HG02623 (cell line): Measurements from ENCODE around the gene DNAJC7.
"Not testable (repeated sequence)": the region's sequence is repeated elsewhere in the genome, so short reads cannot be mapped to it uniquely, and the experiment has no call there.

Source experiments
- ATAC-seq: cut with Tn5 transposase; IDR thresholded peaks from one replicate; pipeline ENCODE4 v1.9.1; 2021; ENCODE audit warnings: moderate library complexity; ENCODE audit not compliant: unreplicated experiment

Gene DNAJC7

DNA sequence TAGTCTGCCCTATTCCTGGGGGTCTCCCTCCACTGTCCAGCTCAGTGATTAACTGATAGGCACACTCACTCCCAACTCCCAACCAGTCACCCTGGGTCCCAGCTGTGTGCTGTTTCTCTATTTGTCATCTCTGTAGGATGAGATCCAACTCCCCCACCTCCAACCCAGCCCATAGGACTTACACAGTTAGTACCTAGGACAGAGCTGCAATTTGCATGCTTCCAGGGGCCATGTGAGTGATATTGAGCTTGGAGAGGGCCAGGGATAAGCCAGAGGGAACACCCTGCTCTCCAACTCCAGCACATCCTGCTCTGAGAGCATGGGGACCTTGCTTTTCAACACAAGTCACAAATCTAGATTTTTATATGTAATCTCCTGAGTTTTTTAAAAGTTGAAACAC lies 24.4 kb upstream of the DNAJC7 start:
- ATAC-seq, result no peak

DNA sequence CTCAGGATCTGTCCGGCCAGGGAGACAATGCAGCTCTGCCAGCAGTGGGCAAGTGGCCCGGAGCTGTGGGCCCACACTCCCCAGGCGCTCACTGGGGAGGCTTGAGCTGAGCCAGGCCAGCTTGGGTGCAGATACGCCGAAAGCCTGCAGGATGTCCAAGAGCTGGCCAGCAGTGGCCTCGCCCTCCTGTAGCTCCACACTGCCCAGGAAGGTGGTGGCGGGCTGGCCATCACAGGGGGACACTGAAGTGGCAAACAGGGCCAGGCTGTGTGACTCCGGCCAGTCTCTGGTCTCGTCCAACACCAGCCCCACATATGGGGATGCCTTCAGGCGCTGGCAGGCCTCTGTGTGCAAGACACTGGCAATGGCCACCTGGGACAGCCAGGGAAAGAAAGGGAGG lies 23.6 kb upstream of the DNAJC7 start:
- no peak for ATAC-seq

GRCh38 chr17:42039794-42040763 lies 22.8 kb upstream of the DNAJC7 start:
- ATAC-seq, result no peak

- no peak for ATAC-seq
Measured at GRCh38 chr17:42038221-42038973, 21.2 kb upstream of the DNAJC7 start.

GRCh38 chr17:42034059-42034458 lies 16.8 kb upstream of the DNAJC7 start:
- ATAC-seq, result no peak

DNA sequence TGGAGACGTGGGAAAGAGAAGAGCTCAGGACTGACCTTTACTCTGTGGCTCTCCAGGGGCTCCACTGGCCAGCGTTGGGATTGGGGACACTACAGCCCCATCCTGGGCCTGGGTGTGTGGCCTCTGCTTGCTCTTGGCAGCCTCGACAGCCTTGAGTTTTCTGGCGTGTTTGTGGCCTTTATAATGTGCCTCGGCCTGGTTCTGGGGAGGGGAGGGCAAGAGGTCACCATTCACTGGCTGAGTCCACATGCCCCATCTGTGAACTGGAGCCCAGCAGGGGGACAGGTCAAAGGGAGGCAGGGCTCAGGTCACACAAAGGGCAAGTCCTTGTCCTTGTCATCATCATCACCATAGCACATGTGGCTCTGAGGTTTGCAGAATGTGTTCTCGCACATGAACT lies 14.3 kb upstream of the DNAJC7 start:
- no peak for ATAC-seq

DNA sequence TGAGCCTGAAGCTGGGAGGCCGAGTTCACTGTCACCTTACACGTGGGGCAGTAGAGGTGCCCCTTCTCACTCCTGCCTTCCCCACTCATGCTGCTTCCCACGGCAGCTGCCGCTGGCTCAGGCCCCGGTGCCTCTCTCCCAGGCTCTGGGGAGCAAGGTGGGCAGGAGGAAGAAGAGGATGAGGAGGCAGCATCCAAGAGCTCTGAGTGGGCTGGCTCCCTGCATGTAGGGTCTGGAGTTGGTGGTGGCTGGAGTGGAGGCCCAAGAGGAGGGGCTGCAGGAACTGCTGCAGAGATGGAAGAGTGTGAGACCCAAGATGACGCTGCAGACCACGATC lies 11.5 kb upstream of the DNAJC7 start:
- ATAC-seq, result no peak

DNA sequence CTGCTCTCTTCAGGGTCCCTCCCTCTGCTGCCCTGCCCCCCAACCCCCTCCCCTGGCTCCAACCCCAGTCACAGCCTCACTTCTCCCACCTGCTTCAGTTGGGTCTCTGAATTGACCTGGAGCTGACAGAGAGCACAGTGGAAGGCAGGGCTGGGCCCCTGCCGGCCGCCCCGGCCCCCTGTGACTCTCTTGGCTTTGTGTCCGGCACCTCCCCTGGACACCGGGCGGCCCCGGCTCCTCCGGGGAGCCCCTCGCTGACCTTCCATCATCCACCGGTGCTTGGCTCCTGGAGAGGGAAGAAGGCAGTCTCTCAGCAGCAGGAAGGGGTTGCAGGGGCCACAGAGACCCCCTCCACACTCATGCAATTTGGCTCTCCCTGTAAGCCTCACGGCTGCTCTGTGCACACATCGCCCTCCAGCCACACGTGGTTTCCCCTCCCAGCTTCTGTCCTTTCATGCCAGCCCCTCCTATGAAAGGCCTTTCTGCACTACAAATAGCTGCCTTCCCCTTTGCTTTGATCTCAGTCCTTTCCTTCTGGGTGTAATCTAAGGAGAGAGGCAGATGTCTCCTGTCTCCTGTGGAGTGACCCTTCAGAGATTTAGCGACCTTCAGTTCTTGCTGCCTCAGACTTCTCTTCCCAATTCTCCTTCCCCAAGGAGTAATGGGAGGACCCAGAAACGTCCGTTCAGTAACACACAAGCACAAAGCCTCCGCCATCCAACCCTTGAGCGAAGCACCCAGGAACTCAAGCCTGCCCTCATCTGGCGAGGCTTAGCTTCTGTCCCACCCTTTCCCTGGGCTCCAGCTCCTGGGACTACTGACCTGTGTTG lies 10.9 kb upstream of the DNAJC7 start:
- ATAC-seq, result no peak

- ATAC-seq, result no peak
Measured at GRCh38 chr17:42027590-42027889, 10.3 kb upstream of the DNAJC7 start.

DNA sequence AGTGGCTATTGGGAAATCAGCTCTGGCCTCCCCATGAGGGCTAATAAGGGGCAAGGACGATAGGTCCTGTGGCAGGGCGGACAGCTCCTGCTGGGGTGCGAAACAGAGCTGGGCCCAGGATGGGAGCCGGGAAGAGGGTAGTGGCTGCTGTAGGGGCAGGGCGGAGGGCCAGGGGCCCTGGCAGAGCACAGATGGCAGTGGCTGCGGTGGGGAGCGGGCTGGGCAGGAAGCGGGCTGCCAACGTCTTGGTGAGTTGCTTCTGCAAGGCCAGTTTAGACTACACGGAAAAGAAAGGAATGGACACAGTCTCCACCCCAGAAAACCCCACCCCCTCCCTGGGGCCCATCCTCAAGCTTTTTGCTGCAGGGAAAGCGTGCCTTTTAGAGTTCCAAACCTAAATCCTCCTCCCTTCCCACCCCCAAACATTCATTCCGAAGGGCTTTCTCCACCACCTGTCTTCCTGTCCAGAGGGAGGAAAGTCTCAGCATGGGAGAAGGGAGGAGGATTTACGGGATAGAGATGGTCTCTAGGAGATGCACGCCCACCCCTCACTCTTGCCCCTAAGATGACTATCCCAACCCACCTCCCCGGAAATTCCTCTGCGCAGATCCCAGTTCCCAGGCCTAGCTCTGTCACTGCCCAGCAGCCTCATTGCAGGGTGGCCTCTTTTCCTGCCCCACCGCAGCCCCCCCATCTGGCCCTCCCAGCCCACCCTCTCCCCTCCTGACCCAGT lies 9.8 kb upstream of the DNAJC7 start:
- no peak for ATAC-seq

DNA sequence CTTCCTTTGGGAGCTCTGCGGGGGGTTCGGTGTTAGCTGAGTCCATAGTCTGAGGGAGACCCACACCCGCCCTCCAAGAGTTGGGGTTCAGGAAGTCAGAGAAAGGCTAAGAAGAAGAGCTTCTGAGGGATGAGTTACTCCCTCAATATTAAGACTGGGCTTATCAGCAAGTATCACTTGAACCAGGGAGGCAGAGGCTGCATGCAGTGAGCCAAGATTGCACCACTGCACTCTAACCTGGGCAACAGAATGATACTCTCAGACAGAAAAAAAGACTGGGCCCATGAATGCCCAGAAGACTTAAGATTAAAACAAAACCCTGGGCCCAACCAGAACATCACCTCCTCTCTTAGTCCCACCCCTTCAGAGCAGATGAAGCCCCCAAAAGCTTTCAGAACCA lies 8.7 kb upstream of the DNAJC7 start:
- ATAC-seq, result no peak

GRCh38 chr17:42025191-42025579 lies 7.9 kb upstream of the DNAJC7 start:
- ATAC-seq, result no peak

DNA sequence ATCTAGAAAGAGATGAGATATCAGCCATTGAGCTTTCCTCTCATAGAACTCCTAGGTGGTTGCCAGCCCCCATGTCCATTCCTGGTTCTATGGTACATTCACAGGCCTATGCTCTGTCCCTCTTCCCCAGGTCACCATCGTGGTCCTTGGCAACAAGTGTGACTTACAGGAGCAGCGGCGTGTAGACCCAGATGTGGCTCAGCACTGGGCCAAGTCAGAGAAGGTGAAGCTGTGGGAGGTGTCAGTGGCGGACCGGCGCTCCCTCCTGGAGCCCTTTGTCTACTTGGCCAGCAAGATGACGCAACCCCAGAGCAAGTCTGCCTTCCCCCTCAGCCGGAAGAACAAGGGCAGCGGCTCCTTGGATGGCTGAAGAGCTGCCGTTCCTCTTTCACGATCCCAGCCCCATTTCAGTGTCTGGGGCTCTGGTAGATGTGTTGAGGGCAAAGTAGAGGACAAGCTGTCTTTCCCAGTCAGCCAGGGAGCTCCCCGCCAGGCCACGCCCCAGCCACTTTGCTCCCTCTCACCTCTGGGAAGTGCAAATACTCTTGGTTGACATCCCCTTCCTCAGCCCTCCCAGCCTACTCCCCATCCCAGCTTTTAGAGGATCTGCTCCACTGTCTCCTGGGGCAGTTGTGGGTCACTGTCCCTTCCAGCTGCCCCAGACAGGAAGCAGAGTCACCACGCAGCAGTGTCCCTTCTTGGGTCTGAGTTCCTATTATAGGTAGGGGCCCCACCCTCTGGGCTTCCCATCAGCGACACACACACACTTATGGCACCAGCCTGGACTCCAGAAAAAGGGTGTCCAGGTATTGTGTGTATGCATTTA lies 6.5 kb upstream of the DNAJC7 start:
- no peak for ATAC-seq

GRCh38 chr17:42020845-42021244 lies 3.6 kb upstream of the DNAJC7 start:
- ATAC-seq, result not testable (repeated sequence)

GRCh38 chr17:42019509-42020404 lies 2.5 kb upstream of the DNAJC7 start, which contains the start of gene NKIRAS2:
Gene NKIRAS2, plus strand, starts transcription at chr17:42020090. Its CDS starts 1,488 bp downstream, at chr17:42021578.
- ATAC-seq, result peak; percentile 47

- ATAC-seq, result no peak
Measured at GRCh38 chr17:42018988-42019387, 1.7 kb upstream of the DNAJC7 start.

- no peak for ATAC-seq
Measured at GRCh38 chr17:42018339-42018738, 1.1 kb upstream of the DNAJC7 start.

GRCh38 chr17:42017866-42018200 lies 594 bp upstream of the DNAJC7 start:
- no peak for ATAC-seq

DNA sequence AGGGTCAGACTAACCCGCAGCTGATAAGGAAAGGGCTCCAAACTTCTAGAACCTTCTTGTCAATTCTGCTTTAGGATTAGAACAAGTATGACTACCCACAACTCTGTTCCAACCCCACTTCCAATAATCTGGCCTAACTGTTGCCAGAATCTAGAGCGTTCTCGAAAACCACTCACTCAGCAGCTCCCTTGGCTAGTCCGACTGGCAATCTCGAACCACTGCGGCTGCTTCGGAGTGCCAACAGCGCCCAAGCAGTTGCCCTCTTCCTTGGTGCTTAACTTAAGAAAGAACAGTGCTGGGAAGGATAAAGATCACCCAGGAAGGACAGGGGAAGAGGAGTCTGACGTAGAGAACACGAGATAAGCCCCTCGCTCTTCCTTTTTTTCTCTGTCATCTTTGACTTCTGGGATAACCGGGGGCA lies 818 bp downstream of the DNAJC7 start:
- no peak for ATAC-seq
